NCI-H2107 treated with DMSO at 0.1 percent for 48 hours (cell line): Measurements from ENCODE around the gene ZNF839.

Source experiments
- DNase-seq: peaks from one replicate; lab custom pipeline; 2025; ENCODE audit not compliant: unreplicated experiment; lab: John Stamatoyannopoulos, UW

Gene ZNF839

GRCh38 chr14:102377696-102378095 lies 58.1 kb downstream of the ZNF839 start:
- DNase-seq: no peak

GRCh38 chr14:102378830-102379229 lies 59.3 kb downstream of the ZNF839 start:
- no peak for DNase-seq

DNA sequence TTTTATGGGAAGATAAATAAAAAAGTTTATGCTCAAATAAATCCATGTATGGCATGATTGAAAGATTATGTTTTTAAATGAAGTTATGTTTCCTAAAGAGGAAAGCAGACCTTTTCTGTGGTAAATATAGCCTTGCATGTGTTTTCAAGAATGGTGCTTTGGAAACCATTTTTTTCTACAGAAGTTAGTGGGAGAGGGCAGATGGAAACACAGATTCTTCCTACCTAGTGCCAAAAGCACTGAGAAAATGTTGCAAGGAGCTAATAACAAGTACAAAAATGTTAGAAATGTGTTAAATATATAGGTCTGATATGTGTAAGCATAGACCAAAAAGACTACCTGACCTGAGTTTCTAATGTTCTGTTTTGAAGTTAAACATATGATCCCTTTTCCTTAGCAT lies 67.5 kb downstream of the ZNF839 start:
- DNase-seq: no peak

DNA sequence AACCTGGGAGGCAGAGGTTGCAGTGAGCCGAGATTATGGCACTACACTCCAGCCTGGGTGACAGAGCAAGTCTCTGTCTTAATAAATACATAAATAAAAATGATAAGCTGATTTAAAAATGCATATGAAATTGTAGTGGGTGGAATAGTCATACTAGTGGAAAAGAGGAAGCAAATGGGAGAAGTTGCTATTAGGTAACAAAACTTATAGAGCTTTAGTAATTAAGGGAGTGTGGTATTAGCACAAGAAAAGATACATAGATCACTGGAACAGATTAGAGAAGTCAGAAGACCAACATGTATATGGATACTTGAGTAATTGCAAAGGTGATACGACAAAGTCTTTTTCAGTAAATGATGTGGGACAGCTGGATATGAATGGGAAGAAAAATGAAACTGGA lies 69.7 kb downstream of the ZNF839 start:
- DNase-seq: no peak

GRCh38 chr14:102390064-102390855 lies 70.7 kb downstream of the ZNF839 start:
- no peak for DNase-seq
